Breast epithelium (tissue), 3 donors: Measurements from ENCODE around the gene TMIE.

Experiments used
- CTCF ChIP-seq, 3 donors: fragments of 450-650 bp; IDR thresholded peaks; one replicate each; pipeline ENCODE4 v1.5.1; 2016 to 2017; ENCODE audit warnings: antibody characterized with exemption in 3 of 3, mild to moderate bottlenecking in 3 of 3, moderate library complexity in 3 of 3
- POLR2A ChIP-seq: fragments of 450-650 bp; IDR thresholded peaks from one replicate; pipeline ENCODE4 v1.6.1; 2016; ENCODE audit warnings: antibody characterized with exemption, mild to moderate bottlenecking, moderate library complexity

- TF ChIP-seq CTCF (IDR thresholded peaks at IDR 0.05) (no peak), POLR2A (no peak)
Measured at GRCh38 chr3:46748170-46748569, 47.0 kb downstream of the TMIE start.
